ENCODE data around the gene ELMO1. TPM values are rescaled to one million over a fixed set of nuclear protein-coding genes. Genes with fewer than 3 reads are reported as not detected.
A peak's percentile ranks its signal among the peaks of the same experiment; 100 is the strongest.

ELMO1 gene
- total and polyA plus RNA-seq, 10 of the 15 experiments (the other 5 are each of a cell fraction or from before 2014, with no cell fraction given), result 22.6 to 85.9 (median 56.6) TPM

GRCh38 chr7:37052705-37053104 is 396.0 kb downstream of the ELMO1 start:
- ATAC-seq (no peak), FAIRE-seq (no peak), DNase-seq (ENCODE audit: low read depth, low spot score) (no peak)
- Histone ChIP-seq H3K27ac (ENCODE audit: control insufficient read depth, insufficient read depth) (no peak overlapping the region), H3K27me3 (replicated peaks in 1 of 2; ENCODE audit: control insufficient read depth in 2 of 2, insufficient read depth in 2 of 2, low read length in 1 of 2) (no peaks in the 10 kb centered on the region), H3K4me1 (ENCODE audit: control insufficient read depth, insufficient read depth, low read length) (no peaks in the 10 kb centered on the region), H4K20me1 (ENCODE audit: control insufficient read depth, insufficient read depth) (no peaks in the 10 kb centered on the region; the same call in 1 of the 2 replicates), H2AFZ (ENCODE audit: control insufficient read depth, low read depth, low read length) (no peak overlapping the region), H3K4me3 (no peak overlapping the region), H3K79me2 (ENCODE audit: control insufficient read depth, insufficient read depth, low read length) (no peaks in the 10 kb centered on the region), H3K9me3 (replicated peaks; ENCODE audit: control insufficient read depth, insufficient read depth, low read length) (no peaks in the 10 kb centered on the region), H3K9ac (ENCODE audit: control insufficient read depth, insufficient read depth, low read length) (no peak overlapping the region), H3K4me2 (ENCODE audit: control insufficient read depth, insufficient read depth) (no peak overlapping the region), H3K36me3 (ENCODE audit: control insufficient read depth in 2 of 2, insufficient read depth in 2 of 2, low read length in 1 of 2) (0 out of 4 replicates have a peak, but pooled peaks cover 0 to 4% of the 10 kb centered on the region in 2 experiments)
- SMC1A ChIA-PET (ENCODE audit: uncharacterized antibody, unreplicated experiment), result interaction anchor here (0.7 to 1.0 kb wide), 2 partner anchors 34 to 84 kb away, joined by 3 read pairs; no protein-coding TSS in a partner anchor
- RAD21 ChIA-PET (ENCODE audit: unreplicated experiment), result no interaction called here
- 61% methylated on average over 3 of the region's 3 CpGs for WGBS (ENCODE audit: insufficient coverage, insufficient replicate concordance, low lambda C conversion rate, missing lambda C conversion rate)
- TF ChIP-seq REST (IDR thresholded peaks at IDR 0.05; ENCODE audit: low read depth, low read length), result peak; percentile 93
- TF ChIP-seq CBX3 (IDR thresholded peaks at IDR 0.05; ENCODE audit: borderline replicate concordance, low read depth), result no peak
- no peak for TF ChIP-seq JUND (IDR thresholded peaks at IDR 0.05; ENCODE audit: low read depth, low read length)
- in situ Hi-C loops (cut with MboI) (no loop called here), intact Hi-C loops (cut with micrococcal nuclease; ENCODE audit: unreplicated experiment) (no loop called here)
- CTCF ChIA-PET, result no interaction called here
- BruUV-seq (replicated peaks), result no TSS peak
- POLR2A ChIA-PET, result no interaction called here

- H3K79me2 ChIP-seq (ENCODE audit: control insufficient read depth, insufficient read depth, low read length), result no peaks in the 10 kb centered on the region
- CTCF ChIA-PET, result interaction anchor here (0.6 kb wide), 1 partner anchor 20 kb away, joined by 5 read pairs; no protein-coding TSS in a partner anchor
- intact Hi-C loops (cut with micrococcal nuclease; ENCODE audit: unreplicated experiment), result no loop called here
- no peaks in the 10 kb centered on the region; the same call in 1 of the 2 replicates for H4K20me1 ChIP-seq (ENCODE audit: control insufficient read depth, insufficient read depth)
- SMC1A ChIA-PET (ENCODE audit: uncharacterized antibody, unreplicated experiment), result interaction anchor here (0.6 kb wide), 1 partner anchor 12 kb away, joined by 3 read pairs; no protein-coding TSS in a partner anchor
- POLR2A ChIA-PET, result no interaction called here
- in situ Hi-C loops (cut with MboI), result no loop called here
- FAIRE-seq, result no peak
- H2AFZ ChIP-seq (ENCODE audit: control insufficient read depth, low read depth, low read length), result no peak overlapping the region
- H3K9ac ChIP-seq (ENCODE audit: control insufficient read depth, insufficient read depth, low read length), result no peak overlapping the region
- no peak overlapping the region for H3K4me2 ChIP-seq (ENCODE audit: control insufficient read depth, insufficient read depth)
- H3K9me3 ChIP-seq (replicated peaks; ENCODE audit: control insufficient read depth, insufficient read depth, low read length), result no peaks in the 10 kb centered on the region
- no peak for DNase-seq (ENCODE audit: low read depth, low spot score)
- H3K36me3 ChIP-seq (ENCODE audit: control insufficient read depth in 2 of 2, insufficient read depth in 2 of 2, low read length in 1 of 2), result no peaks in the 10 kb centered on the region
- ATAC-seq, result no peak
- no peaks in the 10 kb centered on the region for H3K4me1 ChIP-seq (ENCODE audit: control insufficient read depth, insufficient read depth, low read length)
- no TSS peak for BruUV-seq (replicated peaks)
- H3K4me3 ChIP-seq, result no peak overlapping the region
- H3K27ac ChIP-seq (ENCODE audit: control insufficient read depth, insufficient read depth), result no peak overlapping the region
- 0% methylated on average over 1 of the region's 1 CpG for WGBS (ENCODE audit: insufficient coverage, insufficient replicate concordance, low lambda C conversion rate, missing lambda C conversion rate)
- H3K27me3 ChIP-seq (replicated peaks in 1 of 2; ENCODE audit: control insufficient read depth in 2 of 2, insufficient read depth in 2 of 2, low read length in 1 of 2), result no peaks in the 10 kb centered on the region
- RAD21 ChIA-PET (ENCODE audit: unreplicated experiment), result interaction anchor here (1.2 kb wide), 1 partner anchor 15 kb away, joined by 4 read pairs; no protein-coding TSS in a partner anchor
- no peak for TF ChIP-seq RB1 (IDR thresholded peaks at IDR 0.05; ENCODE audit: borderline replicate concordance)
- TF ChIP-seq MAX (IDR thresholded peaks at IDR 0.05; ENCODE audit: low read depth, low read length), result no peak
- TF ChIP-seq SUZ12 (IDR thresholded peaks at IDR 0.05; ENCODE audit: unreplicated experiment), result no peak
- TF ChIP-seq USF2 (IDR thresholded peaks at IDR 0.05; ENCODE audit: borderline replicate concordance, low read depth, low read length), result no peak
- TF ChIP-seq BHLHE40 (IDR thresholded peaks at IDR 0.05; ENCODE audit: borderline replicate concordance in 1 of 2, low read depth in 2 of 2, low read length in 1 of 2), result no peak
- no peak for TF ChIP-seq USF1 (IDR thresholded peaks at IDR 0.05; ENCODE audit: borderline replicate concordance, extremely low read length, insufficient read depth, low read depth, low read length)
- no peak for TF ChIP-seq RAD21 (IDR thresholded peaks at IDR 0.05; ENCODE audit: insufficient read depth, low read depth, low read length)
- no peak for TF ChIP-seq CHD2 (IDR thresholded peaks at IDR 0.05; ENCODE audit: borderline replicate concordance, low read depth, low read length)
Observed at GRCh38 chr7:37050801-37051200, 397.9 kb downstream of the ELMO1 start.

Measured in GM12878 (cell line).